GM21423 (cell line): ENCODE measurements around the gene ADAMTS16.

Experiments
- ATAC-seq: cut with Tn5 transposase; IDR thresholded peaks from one replicate; pipeline ENCODE4 v1.9.1; 2021; ENCODE audit warnings: mild to moderate bottlenecking, moderate library complexity; ENCODE audit not compliant: unreplicated experiment

Gene ADAMTS16

DNA sequence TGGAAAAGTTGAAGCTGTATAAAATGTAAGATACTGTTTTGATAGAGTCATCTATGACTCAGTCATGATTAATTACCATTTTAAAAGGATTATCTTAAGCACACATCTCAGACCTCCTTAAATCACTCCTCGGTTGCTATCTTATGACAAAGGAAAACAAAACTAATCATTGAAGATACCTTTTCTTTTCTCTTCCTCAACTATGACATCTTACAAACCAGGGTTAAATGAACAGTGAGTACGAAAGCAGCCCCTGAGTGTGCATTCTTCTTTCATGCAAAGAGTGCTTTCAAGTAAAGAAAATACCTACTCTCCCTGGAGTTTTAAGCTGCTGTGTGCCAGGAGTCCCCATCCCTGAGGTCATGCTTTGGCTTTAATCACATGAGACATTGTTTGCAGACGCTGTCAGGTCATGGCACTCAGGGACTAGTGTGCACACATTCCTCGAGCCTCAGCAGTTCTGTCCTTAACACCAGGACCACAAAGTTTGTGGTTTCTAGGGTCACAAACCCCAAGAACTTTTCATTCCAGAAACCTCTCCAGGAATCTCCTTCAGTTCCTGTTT is 195.7 kb downstream of the ADAMTS16 start:
- ATAC-seq, result no peak

DNA sequence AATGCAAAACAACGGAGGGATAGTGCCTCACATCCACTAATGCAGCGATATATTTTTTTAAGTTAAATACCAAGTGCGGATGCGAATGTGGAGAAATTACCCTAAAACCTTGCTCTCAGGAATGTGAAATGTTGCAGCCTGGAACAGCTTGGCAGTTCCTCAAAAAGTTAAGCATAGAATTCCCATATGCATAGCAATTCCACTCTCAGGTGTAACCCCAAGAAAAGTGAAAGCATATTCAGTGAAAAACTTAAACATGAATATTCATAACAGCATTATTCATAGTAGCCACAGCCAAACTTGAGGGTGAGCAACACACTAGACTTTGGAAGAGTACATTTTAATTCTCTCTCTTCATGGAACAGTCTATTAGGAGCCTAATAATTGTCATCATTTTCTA is 199.1 kb downstream of the ADAMTS16 start:
- ATAC-seq, result no peak

DNA sequence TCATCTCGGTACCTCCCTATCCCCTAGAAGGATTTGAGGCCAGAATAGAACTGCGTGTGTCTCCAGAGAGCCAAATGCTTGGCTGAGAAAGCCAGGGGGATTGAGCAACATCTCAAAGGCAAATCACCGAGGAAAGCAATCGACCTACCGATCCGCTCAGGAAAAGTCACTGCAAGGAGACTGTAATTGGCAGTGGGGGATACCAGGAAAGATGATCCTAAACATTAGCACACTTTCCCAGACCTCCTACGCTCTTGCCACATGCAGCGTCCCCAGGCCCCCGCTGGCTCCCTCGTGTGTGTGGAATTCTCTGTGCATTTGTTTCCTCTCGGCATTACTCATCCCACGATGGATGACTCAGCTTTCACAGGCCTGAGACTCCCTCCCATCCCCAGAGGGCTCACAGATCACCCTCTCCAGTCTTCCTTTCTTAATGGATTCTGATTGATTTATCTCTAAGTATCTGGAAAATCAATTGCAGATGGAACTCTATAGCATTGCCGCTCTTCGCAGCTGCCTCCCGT is 200.1 kb downstream of the ADAMTS16 start:
- no peak for ATAC-seq

DNA sequence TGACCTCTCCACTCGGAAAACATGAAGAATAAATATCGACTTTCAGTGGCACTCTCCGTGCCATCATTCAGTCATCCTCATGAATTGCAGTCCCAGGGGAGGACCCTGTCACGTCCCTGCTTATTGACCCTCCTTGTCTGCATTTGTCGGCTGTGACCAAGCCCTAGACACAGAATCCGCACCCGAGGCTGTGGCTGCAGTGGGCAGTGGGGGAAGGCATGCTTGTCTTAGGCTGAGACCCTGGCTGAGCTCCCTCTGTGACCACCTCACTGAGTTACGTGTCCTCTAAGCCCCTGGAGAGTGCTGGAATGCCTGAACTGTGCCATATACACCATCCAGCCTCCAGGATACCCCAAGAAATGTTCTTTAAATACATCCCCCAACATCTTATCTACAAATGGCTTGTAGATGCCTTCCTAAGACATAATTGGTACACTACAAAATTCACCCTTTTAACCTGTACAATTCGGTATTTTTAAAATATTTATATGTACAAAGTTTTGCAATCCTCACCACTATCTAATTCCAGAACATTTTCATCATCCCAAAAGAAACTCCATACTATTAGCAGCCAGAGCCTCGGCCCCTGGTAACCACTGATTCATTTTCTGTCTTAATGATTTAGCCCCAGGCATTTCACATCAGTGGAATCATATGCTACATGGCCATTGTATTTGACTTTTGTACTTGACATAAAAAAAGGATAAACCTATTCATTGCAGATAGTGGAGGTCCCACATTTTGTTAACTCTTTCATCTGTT is 201.6 kb downstream of the ADAMTS16 start:
- ATAC-seq, result no peak

DNA sequence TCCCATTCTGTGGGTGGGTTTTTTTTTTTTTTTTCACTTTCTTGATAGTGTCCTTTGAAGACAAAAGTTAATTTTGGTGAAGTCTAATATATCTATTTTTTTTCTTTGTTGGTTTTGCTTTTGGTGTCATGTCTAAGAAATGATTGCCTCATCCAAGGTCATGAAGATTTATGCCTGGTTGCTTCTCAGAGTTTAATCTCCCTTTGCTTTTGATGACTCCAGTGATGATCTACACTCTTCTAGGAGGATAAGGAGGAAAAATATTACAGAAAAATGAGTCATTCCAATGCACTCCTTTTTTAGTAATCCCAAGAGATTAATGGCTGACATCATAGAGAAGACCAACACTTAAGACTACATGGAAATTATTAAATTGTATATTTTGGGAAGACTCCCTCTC is 202.7 kb downstream of the ADAMTS16 start:
- ATAC-seq, result no peak

DNA sequence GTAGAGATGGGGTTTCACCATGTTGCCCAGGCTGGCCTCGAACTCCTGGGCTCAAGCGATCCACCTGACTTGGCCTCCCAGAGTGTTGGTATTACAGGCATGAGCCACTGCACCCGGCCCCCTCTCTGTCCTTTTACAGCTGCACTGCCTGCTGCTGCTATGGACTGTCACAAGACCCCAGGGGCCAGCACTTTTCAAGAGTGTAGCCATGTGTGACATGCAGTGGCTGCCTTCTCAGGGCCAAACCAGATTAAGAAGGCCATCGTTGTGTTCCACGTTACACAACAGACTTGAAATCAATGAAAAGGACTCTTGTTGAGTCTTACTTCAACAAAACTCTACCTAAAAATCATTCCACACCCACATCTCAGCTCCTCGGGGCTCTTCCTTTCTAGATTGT is 203.4 kb downstream of the ADAMTS16 start:
- ATAC-seq, result no peak

DNA sequence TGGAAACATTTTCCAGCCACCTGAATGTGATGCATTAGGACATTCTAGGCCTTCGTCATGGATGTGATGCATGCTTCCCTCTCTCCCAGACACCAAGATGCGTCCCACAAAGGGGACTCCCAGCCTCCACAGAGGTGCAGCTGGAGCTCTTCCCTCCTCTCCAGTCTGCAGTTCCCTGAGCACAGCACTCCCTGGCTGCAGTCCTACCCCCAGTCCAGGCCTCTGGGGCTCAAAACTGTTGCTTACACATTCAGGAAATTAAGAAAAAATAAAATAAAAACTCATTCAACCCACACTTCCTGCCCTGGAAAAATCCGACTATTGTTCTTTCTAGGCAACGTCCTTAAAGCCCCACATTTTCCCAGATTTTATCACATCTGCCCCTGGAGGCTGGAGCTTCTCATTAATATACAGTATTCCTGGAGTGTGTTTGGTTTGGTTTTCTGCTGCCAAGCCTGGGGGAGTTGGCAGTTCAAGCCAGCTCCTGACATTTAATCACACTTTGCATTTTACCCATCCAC is 204.0 kb downstream of the ADAMTS16 start:
- ATAC-seq, result no peak

DNA sequence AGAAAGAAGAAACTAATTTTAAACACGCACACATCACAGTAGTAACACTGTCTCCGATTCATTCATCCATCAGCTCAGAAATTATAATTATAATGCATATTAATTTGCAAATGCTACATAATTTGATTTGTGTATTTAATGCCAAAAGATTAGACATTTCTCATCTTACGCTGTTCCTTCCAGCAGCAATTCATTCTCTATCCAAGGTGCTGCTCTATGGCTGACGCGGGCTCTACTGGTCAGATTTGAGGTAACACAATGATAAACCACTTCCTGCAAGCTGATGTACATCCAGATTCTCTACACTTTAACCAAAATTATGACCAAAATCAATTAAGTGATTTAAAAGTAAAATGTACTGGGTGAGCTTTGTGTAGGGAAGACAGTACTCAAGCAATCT is 204.5 kb downstream of the ADAMTS16 start:
- ATAC-seq, result no peak

DNA sequence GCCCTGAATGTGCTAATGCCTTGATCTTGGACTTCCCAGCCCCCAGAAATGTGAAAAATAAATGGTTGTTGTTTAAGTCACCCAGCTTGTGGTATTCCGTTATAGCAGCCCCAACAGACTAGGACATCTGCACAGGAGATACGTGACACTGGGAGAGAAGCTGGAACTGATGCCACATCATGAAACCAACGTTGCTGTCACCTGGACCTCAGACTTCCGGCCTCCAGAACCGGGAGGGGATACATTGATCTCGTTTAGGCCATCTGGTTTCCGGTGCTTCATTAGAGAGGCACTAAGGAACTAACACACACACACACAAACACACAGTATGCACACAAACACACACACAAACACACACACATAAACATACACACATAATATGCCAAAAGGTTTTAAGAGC is 207.3 kb downstream of the ADAMTS16 start:
- no peak for ATAC-seq

DNA sequence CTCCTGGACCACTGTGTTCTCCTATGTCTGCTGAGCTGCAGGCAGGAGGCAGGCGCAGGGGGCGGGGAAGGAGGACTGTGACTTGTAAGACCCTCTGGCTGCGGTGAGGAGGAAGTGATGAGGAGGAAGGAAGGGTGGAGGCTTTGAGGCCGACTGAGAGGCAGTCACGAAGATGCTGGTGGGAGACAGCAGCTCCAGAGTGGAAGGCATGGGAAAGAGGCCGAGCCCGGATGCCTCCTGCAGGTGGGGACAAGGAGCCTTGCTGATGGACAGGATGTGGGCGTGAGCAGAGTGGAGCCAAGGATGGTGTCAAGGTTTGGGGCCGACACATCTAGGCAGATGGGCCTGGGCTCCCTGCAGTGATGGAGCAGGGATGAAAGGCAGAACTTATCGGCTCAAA is 208.0 kb downstream of the ADAMTS16 start:
- no peak for ATAC-seq

DNA sequence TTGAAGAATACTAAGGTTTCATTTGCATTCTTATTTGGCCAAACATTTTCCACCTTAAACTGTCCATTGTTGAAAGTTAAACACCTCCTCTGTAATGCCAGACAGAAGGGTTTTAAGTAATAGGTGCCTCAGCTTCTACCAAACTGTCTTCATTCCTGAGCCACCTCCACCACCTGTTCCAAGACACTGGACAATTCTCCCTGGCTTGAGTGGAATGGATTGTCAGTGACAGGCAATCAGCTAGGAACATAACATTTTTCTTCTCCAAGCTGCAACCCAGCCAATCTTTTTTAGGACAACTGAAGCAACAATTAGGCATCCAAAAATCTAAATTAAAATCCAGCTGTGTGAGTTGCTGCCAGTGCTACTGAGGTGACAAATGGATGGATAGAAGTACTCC is 208.4 kb downstream of the ADAMTS16 start:
- no peak for ATAC-seq

DNA sequence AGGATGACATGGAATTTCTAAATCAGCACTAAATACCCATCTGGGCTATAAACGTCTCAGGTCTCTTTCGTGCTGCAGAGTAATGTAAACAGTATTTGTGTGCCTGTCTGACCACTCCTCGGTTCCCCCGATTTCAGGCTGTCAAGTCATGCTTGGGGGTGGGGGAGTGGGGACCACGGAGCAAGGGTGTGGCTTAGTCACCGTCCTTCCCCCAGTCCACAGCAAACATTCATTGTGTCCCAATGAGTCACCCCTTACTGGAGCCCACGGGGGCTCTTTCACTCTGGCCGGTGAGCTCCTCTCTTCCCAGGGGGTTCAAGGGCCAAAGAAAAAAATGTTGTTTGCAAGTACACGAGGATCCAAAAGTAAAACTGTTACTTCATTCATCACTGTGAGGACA is 210.0 kb downstream of the ADAMTS16 start:
- ATAC-seq, result no peak

DNA sequence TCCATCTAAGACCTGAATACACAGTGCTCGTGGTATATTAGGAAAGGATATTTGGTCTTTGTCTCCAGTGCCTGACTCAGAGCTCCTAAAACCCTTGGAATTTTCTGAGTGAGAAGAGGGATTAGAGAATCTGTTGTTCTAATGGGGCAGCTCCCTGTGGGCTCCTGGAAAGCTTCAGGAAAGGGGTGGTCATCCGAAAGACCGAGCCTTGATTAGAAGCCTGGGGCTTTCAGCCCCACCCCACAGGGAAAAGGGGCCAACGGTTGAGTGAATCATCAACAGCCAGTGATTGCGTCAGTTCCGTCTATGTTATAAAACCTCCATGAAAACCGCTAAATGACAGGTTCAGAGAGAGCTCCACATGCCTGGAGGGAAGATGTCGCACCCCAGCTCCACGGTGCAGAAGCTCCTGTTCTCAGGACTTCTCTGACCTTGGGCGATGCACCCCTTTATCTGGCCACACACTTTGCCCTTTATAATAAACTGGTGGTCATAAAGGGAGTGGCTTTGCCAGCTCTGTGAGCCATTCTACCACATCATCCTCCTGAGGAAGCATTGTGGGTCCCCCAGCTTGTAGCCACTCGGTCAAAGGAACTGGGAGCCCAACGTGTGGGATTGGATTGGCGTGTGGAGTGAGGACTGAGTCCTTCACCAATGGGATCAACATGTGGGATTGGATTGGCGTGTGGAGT is 211.3 kb downstream of the ADAMTS16 start:
- ATAC-seq, result no peak

DNA sequence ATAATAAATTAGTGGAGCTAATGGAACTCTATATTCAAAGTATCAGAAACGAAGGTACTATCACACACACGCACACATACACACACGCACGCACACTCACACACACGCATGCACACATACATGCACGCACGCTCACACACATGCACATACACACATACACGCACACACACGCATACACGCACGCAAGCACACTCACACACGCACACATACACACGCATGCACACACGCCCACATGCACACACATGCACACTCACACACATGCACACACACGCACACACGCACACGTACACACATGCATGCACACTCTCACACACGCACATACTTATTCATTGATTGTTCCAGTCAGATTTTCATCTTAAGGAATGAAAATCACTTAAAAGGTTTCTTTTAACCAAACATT is 212.5 kb downstream of the ADAMTS16 start:
- no peak for ATAC-seq

DNA sequence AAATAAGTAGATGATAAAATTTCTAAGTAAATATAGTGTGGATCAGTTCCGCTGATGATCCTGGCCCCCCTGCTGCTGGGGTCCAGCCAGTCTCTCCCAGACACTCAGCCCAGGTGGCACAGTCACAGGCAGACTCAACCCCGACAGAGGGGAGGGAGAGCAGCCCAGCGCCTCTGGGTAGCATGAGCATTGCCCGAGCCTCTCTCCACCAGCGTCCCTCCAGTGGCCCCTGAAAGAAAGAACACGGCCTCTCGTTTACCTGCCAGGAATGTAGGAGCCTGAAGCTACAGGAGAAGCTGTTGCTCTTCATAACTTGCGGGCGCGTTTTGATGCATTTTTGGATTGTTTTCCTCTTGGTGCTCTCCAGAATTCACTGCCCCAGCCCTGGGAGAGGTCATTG is 213.6 kb downstream of the ADAMTS16 start:
- no peak for ATAC-seq

DNA sequence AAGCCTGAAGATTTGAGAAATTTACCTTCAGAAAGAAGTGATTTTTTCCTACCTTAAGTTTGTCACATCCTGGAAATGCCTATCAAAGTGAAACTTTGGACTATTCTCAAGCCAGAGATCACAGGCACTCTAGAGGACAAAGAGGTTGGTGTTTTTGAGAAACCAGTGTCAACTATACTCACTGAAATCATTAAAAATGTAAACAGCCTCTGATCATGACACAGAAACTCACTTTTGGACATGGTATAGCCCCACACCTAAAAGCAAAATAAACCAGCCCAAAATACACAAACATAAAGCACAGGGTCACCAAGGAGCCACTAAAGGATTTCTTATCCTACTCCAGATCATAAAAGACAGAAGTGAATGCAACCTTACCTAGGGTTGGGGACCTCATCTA is 216.6 kb downstream of the ADAMTS16 start:
- no peak for ATAC-seq

DNA sequence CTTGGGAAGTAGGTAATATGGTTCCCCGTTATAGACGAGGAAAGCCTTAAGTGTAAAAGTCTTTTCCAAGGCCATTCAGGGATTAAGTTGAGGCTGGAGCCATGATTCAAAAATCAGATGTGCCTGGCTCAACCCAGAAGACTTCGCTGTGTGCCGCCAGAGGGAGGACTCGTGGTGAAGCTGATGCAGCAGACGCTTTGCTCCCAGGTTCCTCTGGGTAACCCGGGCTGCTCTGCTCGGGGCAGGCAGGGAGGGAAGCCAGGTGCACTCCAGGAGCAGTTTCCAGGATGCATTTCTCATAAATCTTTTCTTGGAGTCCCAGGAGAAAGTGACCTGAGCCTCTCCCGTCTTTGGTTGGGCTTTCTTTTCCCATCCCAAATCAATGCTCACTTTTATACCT is 219.5 kb downstream of the ADAMTS16 start:
- ATAC-seq, result no peak

DNA sequence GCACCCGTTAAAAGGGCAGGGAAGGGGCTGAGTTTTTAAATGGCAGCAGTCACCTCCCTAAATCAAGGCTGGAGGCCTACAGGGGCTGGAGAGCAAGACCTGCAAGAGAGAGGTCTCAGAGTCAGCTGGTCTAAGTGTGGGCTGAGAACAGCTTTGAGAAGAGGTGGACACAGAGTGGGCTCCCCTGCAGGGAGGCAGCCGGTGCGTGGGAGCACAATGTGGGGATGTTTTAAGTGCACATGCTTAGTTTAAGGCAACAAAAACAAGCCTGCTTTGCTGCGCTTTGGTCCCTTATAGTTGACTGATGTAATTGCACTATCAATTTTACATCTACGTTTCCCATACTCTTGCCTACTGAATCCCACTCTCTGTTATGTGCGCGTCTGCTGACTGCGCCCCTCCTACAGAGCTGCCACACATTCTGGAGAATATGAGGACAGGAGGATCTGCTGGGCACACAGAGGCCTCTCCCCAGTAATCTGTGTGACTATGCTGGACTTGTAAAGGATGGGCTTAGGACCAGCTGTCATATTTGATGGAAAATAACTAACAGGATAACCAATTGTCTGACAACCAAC is 220.3 kb downstream of the ADAMTS16 start:
- ATAC-seq, result no peak

DNA sequence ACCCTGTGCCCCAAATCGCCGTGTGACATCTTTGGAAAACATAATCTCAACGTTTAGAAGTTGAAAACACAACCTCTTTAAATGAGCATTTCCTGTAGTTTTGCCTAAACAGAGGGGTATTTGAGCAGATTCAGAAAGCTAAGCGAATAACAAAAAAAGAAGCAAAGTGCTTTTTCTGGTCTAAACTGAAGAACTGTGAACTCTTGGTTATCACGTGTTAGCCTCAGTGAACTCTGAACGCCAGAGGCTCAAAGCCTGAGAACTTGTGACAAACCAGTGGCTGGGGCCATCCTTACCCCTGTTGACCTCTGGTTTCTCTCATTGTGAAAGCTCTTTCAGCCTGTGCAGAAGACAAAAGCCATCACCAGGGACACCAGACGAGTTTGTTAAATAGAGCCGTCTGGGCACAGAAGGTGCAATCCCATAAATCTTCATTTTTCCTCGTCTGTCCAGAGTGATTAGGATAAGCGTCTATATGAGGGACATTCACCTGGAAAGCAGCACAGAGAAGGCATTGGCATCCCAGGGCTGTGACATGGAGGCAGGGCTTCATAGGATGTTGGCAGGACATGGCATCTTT is 220.9 kb downstream of the ADAMTS16 start:
- ATAC-seq, result no peak

DNA sequence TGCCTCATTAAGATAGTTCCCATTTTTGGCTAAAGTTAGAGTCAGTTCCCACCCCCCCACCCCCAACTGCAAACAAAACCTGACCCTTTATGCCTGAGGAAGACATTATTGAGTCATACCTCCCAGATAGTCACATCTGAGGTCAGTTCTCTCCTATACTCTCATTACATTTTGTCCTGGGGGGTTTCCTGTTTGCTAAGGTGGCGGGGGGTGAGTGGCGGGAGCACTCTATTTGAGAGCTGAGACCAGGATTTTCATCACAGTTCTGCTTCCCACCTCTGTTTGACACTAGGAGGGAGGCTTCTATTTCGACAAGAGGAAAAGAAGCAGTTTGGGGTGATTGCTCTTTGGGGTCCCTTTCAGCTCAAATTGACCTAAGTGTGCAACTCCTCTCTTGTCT is 222.9 kb downstream of the ADAMTS16 start:
- no peak for ATAC-seq

DNA sequence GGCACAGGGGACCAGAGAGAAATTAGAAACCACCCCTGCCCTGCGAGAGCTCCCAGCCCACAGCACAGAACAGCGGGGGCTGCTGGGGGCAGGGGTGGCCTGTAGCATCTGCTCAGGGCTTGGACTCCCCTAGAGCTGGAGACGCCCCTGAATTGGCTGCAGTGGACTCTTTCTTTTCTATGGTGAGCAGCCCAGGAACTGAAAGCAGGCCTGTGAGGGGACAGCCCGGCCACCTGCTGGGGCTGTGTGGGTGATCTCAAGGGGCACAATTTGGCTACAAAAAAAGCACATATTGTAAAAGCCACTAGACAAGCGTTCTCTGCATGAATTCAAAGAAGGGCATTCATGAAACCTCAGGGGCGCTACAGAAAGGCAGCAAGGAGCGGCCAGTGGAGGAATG is 224.8 kb downstream of the ADAMTS16 start:
- no peak for ATAC-seq
